Skeletal muscle tissue (tissue), 5 donors: ENCODE results near the gene MPRIP. TPM values are rescaled to one million over a fixed set of nuclear protein-coding genes. Genes with fewer than 3 reads are reported as not detected.

Experiments used
- H3K27ac ChIP-seq: one replicate; pipeline ENCODE4 v1.7.0; 2013; ENCODE audit warnings: mild to moderate bottlenecking, low read depth, low read length, inconsistent platforms
- H3K27me3 ChIP-seq, 3 donors: one replicate each; pipeline ENCODE4 v1.7.0; 2013; ENCODE audit warnings: low read length in 3 of 3; ENCODE audit not compliant: control insufficient read depth in 3 of 3, insufficient read depth in 3 of 3
- H3K36me3 ChIP-seq, 3 donors: one replicate each; pipeline ENCODE4 v1.7.0; 2013; ENCODE audit warnings: low read length in 3 of 3; ENCODE audit not compliant: control insufficient read depth in 3 of 3, insufficient read depth in 3 of 3
- H3K4me1 ChIP-seq, 3 donors: one replicate each; pipeline ENCODE4 v1.7.0; 2013; ENCODE audit warnings: low read length in 3 of 3, mild to moderate bottlenecking in 3 of 3; ENCODE audit not compliant: control insufficient read depth in 3 of 3, insufficient read depth in 3 of 3
- H3K4me3 ChIP-seq, 3 donors: one replicate each; pipeline ENCODE4 v1.7.0; 2013; ENCODE audit warnings: low read length in 3 of 3
- H3K9ac ChIP-seq, 3 donors: one replicate each; pipeline ENCODE4 v1.7.0; 2013; ENCODE audit warnings: low read length in 3 of 3, mild to moderate bottlenecking in 3 of 3, moderate library complexity in 2 of 3, low read depth in 1 of 3
- H3K9me3 ChIP-seq, 3 donors: one replicate each; pipeline ENCODE4 v1.7.0; 2013; ENCODE audit warnings: low read length in 3 of 3; ENCODE audit not compliant: control insufficient read depth in 3 of 3
- small RNA-seq: library from RNA; depleted of rRNA; stranded (forward); fragments of <200 nt; gene quantifications from one replicate; pipeline ENCODE3, GENCODE V24; 2014
- total RNA-seq: library from RNA; depleted of rRNA; stranded (reverse); fragments of >200 nt; gene quantifications from one replicate; pipeline ENCODE4 v1.2.3, GENCODE V29; 2014
- donor health status: Osteomylitis.

The MPRIP gene
- total RNA-seq, 1 donor from 2014 or later = 79.3 TPM

DNA sequence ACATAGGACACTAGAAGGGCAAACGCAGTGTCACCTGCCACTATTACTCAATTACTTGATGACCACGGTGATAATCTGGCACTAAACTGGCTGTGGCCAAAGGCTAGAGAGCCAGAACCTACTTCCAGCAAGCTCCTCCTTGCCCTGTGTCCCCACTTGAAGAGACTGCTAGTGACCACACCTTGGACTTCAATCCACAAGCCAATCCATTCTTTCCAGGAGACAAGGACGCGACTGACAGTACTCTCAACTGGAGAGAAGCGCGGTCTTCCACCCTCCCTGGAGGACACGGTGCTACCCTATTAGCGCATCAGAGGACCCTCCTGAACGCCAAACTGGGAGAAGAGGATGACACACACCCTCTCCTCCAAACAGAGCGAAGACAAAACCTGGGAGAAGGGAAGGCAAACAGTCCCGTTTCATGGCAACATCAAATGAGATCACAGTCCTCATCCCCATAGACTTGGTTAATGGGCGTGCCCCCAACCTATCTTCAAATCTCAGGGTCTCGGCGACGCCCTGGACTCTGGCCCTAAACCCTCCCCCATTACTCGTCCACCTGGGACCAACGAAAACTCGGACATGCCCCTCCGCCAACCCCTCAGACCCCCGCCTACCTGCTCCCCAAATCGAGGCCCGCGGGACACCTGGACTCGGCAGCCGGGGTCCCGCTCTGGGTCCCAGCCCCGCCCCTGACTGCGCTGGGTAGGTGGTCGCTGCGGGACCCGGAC lies 194.2 kb downstream of the MPRIP start:
- Histone ChIP-seq H3K9ac (peak overlapping the region; percentile 99 to 100 (median 99)), H3K4me1 (peaks cover 22 to 32% (median 27%) of the 10 kb centered on the region in 3 donors), H3K27ac (peak overlapping the region; percentile 99), H3K9me3 (no peaks in the 10 kb centered on the region), H3K4me3 (peak overlapping the region; percentile 92 to 98 (median 98)), H3K36me3 (peaks cover 10 to 17% (median 13%) of the 10 kb centered on the region in 3 donors), H3K27me3 (no peaks in the 10 kb centered on the region)

- Histone ChIP-seq H3K9me3 (no peaks in the 10 kb centered on the region), H3K9ac (peak within 1 kb of the TSS; percentile 99 to 100 (median 99)), H3K27ac (peak within 1 kb of the TSS; percentile 99), H3K4me1 (peaks cover 21 to 29% (median 22%) of the 10 kb centered on the region in 3 donors), H3K4me3 (peak within 1 kb of the TSS; percentile 92 to 98 (median 98)), H3K27me3 (no peaks in the 10 kb centered on the region), H3K36me3 (peaks cover 4 to 10% (median 5%) of the 10 kb centered on the region in 3 donors)
These were observed 195.0 kb downstream of the MPRIP start, which contains the start of gene FLCN for GRCh38 chr17:17237026-17237799. Gene FLCN, minus strand, starts transcription at chr17:17237168. Its CDS starts 9,031 bp downstream, at chr17:17228137.

GRCh38 chr17:17239832-17240231 lies 197.6 kb downstream of the MPRIP start:
- no peak overlapping the region for H3K9ac ChIP-seq
- H3K4me1 ChIP-seq = peaks cover 12 to 17% (median 16%) of the 10 kb centered on the region in 3 donors
- no peak overlapping the region for H3K4me3 ChIP-seq
- no peak overlapping the region for H3K27ac ChIP-seq
- H3K9me3 ChIP-seq = no peaks in the 10 kb centered on the region
- no peaks in the 10 kb centered on the region for H3K27me3 ChIP-seq
- H3K36me3 ChIP-seq = peaks cover 0 to 5% (median 0%) of the 10 kb centered on the region in 3 donors

DNA sequence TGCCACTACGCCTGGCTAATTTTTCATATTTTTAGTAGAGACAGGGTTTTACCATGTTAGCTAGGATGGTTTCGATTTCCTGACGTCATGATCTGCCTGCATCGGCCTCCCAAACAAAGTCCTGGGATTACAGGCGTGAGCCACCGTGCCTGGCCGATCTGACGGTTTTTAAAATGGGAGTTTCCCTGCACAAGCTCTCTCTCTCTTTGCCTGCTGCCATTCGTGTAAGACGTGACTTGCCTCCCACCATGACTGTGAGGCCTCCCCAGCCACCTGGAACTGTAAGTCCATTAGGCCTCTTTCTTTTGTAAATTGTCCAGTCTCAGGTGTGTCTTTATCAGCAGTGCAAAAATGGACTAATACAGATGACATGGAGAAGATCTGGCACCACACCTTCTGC lies 199.4 kb downstream of the MPRIP start:
- H3K27me3 ChIP-seq = no peaks in the 10 kb centered on the region
- H3K27ac ChIP-seq = no peak overlapping the region
- peaks cover 8 to 12% (median 10%) of the 10 kb centered on the region in 3 donors for H3K36me3 ChIP-seq
- no peak overlapping the region for H3K9ac ChIP-seq
- no peak overlapping the region for H3K4me3 ChIP-seq
- no peaks in the 10 kb centered on the region for H3K9me3 ChIP-seq
- peaks cover 0 to 2% (median 0%) of the 10 kb centered on the region in 3 donors for H3K4me1 ChIP-seq

GRCh38 chr17:17242246-17242645 lies 200.0 kb downstream of the MPRIP start:
- Histone ChIP-seq H3K36me3 (peaks cover 12 to 18% (median 16%) of the 10 kb centered on the region in 3 donors), H3K9ac (no peak overlapping the region), H3K27me3 (no peaks in the 10 kb centered on the region), H3K4me3 (no peak overlapping the region), H3K27ac (no peak overlapping the region), H3K4me1 (peaks cover 0 to 2% (median 0%) of the 10 kb centered on the region in 3 donors), H3K9me3 (no peaks in the 10 kb centered on the region)

Small RNA genes lying within 50 kb of the gene (small RNA-seq; reads per million reads assigned to genes)
- not detected for gene RNU6-767P

Other genes with a start within 250 kb of the MPRIP start
- gene TNFRSF13B, start 70.3 kb upstream of the MPRIP start, total RNA-seq = not detected
- gene PLD6, start 163.9 kb downstream of the MPRIP start, total RNA-seq = 4.2 TPM
- 20.9 TPM for gene FLCN, start 194.7 kb downstream of the MPRIP start, total RNA-seq
- 89.2 TPM for gene COPS3, start 238.8 kb downstream of the MPRIP start, total RNA-seq